NT2/D1 (cell line): Measurements from ENCODE around the gene SLC25A34.

Experiments
- SUZ12 ChIP-seq: IDR thresholded peaks from 2 replicates; pipeline ENCODE4 v1.6.1; 2011; ENCODE audit not compliant: insufficient read length, insufficient read depth; ENCODE audit errors: extremely low read depth
- YY1 ChIP-seq: IDR thresholded peaks from 2 replicates; pipeline ENCODE4 v1.6.1; 2011; ENCODE audit not compliant: insufficient read length, insufficient read depth

- TF ChIP-seq SUZ12 (no peak), YY1 (no peak)
Measured at GRCh38 chr1:15736038-15736891, at the start of gene SLC25A34.
